KMS-11 (cell line): ENCODE measurements around the gene ACER3.

Experiments
- H2AFZ ChIP-seq: fragments of 200-600 bp; sonication (generic); 2 replicates; pipeline ENCODE4 v1.6.1; 2016; ENCODE audit warnings: antibody characterized with exemption, mixed run types, low read depth
- H3K27ac ChIP-seq: fragments of 200-600 bp; sonication (generic); 2 replicates; pipeline ENCODE4 v1.6.1; 2016; ENCODE audit warnings: mild to moderate bottlenecking, mixed run types
- H3K27me3 ChIP-seq: fragments of 200-600 bp; sonication (generic); 2 replicates; pipeline ENCODE4 v1.6.1; 2017; ENCODE audit warnings: mild to moderate bottlenecking, low read depth, mixed run types, moderate library complexity; ENCODE audit not compliant: insufficient read depth
- H3K36me3 ChIP-seq: fragments of 200-600 bp; sonication (generic); 2 replicates; pipeline ENCODE4 v1.6.1; 2017; ENCODE audit warnings: mild to moderate bottlenecking, mixed run types; ENCODE audit not compliant: insufficient read depth
- H3K4me1 ChIP-seq: fragments of 200-600 bp; sonication (generic); 2 replicates; pipeline ENCODE4 v1.6.1; 2016; ENCODE audit warnings: mild to moderate bottlenecking, low read depth, mixed run types; ENCODE audit not compliant: poor library complexity, severe bottlenecking
- H3K4me2 ChIP-seq: fragments of 200-600 bp; sonication (generic); 2 replicates; pipeline ENCODE4 v1.7.0; 2016; ENCODE audit warnings: mild to moderate bottlenecking, mixed run types
- H3K4me3 ChIP-seq: fragments of 200-600 bp; sonication (generic); IDR thresholded peaks from 2 replicates; pipeline ENCODE4 v1.6.1; 2017; ENCODE audit warnings: low read depth, low read length, mixed read lengths; ENCODE audit not compliant: insufficient read depth
- H3K79me2 ChIP-seq: fragments of 200-600 bp; sonication (generic); 2 replicates; pipeline ENCODE4 v1.6.1; 2016; ENCODE audit warnings: low read depth, mixed run types; ENCODE audit not compliant: insufficient read depth
- H3K9ac ChIP-seq: fragments of 200-600 bp; sonication (generic); 2 replicates; pipeline ENCODE4 v1.6.1; 2016; ENCODE audit warnings: mild to moderate bottlenecking, mixed run types
- H4K20me1 ChIP-seq: fragments of 200-600 bp; sonication (generic); 2 replicates; pipeline ENCODE4 v1.6.1; 2016; ENCODE audit warnings: mild to moderate bottlenecking, mixed run types; ENCODE audit not compliant: insufficient read depth
- TF ChIP-seq, protein P1 (sequence below): fragments of 200-600 bp; sonication (generic); conservative IDR thresholded peaks from 2 replicates; pipeline ENCODE4 v1.6.1; 2017; ENCODE audit warnings: low read depth, mild to moderate bottlenecking, antibody characterized with exemption, low read length, moderate library complexity, mixed read lengths

The ACER3 gene

GRCh38 chr11:76841923-76842452, 18.7 kb upstream of the ACER3 start:
- no peaks in the 10 kb centered on the region for H3K27me3 ChIP-seq
- H3K4me3 ChIP-seq: no peak overlapping the region
- H3K4me1 ChIP-seq: no peaks in the 10 kb centered on the region
- no peak overlapping the region for H3K27ac ChIP-seq
- no peaks in the 10 kb centered on the region for H3K79me2 ChIP-seq
- TF ChIP-seq, protein P1, sequence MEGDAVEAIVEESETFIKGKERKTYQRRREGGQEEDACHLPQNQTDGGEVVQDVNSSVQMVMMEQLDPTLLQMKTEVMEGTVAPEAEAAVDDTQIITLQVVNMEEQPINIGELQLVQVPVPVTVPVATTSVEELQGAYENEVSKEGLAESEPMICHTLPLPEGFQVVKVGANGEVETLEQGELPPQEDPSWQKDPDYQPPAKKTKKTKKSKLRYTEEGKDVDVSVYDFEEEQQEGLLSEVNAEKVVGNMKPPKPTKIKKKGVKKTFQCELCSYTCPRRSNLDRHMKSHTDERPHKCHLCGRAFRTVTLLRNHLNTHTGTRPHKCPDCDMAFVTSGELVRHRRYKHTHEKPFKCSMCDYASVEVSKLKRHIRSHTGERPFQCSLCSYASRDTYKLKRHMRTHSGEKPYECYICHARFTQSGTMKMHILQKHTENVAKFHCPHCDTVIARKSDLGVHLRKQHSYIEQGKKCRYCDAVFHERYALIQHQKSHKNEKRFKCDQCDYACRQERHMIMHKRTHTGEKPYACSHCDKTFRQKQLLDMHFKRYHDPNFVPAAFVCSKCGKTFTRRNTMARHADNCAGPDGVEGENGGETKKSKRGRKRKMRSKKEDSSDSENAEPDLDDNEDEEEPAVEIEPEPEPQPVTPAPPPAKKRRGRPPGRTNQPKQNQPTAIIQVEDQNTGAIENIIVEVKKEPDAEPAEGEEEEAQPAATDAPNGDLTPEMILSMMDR: no peak
- H3K36me3 ChIP-seq: no peaks in the 10 kb centered on the region
- no peak overlapping the region for H3K9ac ChIP-seq
- no peak overlapping the region for H2AFZ ChIP-seq
- no peak overlapping the region for H3K4me2 ChIP-seq
- H4K20me1 ChIP-seq: no peaks in the 10 kb centered on the region

DNA sequence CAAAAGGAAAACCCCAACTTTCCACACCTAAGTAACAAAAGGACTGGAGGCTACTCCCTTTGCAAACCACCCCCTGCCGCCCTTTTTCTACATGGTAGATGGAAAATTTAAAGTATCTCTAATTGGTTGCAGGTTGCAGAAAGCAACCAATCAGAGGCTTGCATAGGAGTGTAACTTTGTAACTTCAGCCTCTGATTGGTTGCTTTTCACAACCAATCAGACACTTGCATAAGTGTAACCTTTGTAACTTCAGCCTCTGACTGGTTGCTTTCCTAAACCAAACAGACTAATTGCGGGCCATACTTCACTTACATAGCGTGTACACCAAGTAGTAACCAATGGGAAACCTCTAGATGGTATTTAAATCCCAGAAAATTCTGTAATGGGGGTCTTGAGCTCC, 16.8 kb upstream of the ACER3 start:
- Histone ChIP-seq H3K36me3 (no peaks in the 10 kb centered on the region), H3K27ac (no peak overlapping the region), H3K4me1 (no peaks in the 10 kb centered on the region), H3K79me2 (no peaks in the 10 kb centered on the region), H4K20me1 (no peaks in the 10 kb centered on the region), H3K27me3 (no peaks in the 10 kb centered on the region), H2AFZ (no peak overlapping the region), H3K4me3 (no peak overlapping the region), H3K9ac (no peak overlapping the region), H3K4me2 (no peak overlapping the region)
- TF ChIP-seq, protein P1: no peak

DNA sequence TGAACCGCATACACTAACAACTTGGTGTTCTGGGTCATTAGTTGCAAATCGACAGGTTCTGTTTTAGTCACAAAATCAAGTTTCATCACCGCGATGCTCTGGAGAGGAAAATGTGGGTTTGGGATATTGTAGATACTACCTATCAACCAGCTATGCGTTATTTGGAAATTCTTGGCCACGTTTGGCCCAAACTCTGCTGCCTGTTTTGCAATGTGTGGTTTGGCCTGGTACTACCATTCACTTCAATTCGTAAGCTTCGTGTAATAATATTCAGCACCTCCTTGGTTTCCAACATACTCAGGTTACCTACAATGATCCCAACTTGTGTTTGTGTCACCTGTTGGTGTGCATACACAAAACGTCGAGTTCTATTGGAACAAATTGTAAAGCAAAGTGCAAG, 16.2 kb upstream of the ACER3 start:
- TF ChIP-seq, protein P1: no peak
- H3K4me2 ChIP-seq: no peak overlapping the region
- H3K27ac ChIP-seq: no peak overlapping the region
- no peaks in the 10 kb centered on the region for H3K79me2 ChIP-seq
- no peak overlapping the region for H3K4me3 ChIP-seq
- no peaks in the 10 kb centered on the region for H3K27me3 ChIP-seq
- no peaks in the 10 kb centered on the region for H3K4me1 ChIP-seq
- H3K36me3 ChIP-seq: no peaks in the 10 kb centered on the region
- no peaks in the 10 kb centered on the region for H4K20me1 ChIP-seq
- H3K9ac ChIP-seq: no peak overlapping the region
- no peak overlapping the region for H2AFZ ChIP-seq

- Histone ChIP-seq H2AFZ (no peak overlapping the region), H4K20me1 (no peaks in the 10 kb centered on the region), H3K4me1 (no peaks in the 10 kb centered on the region), H3K4me2 (no peak overlapping the region), H3K27me3 (no peaks in the 10 kb centered on the region), H3K79me2 (no peaks in the 10 kb centered on the region), H3K9ac (no peak overlapping the region), H3K4me3 (no peak overlapping the region), H3K27ac (no peak overlapping the region), H3K36me3 (no peaks in the 10 kb centered on the region)
- TF ChIP-seq, protein P1: no peak
These were observed 15.6 kb upstream of the ACER3 start for GRCh38 chr11:76845069-76845468.
